Testis (tissue), 3 donors: ENCODE measurements around the gene CALCOCO2. TPM values are rescaled to one million over a fixed set of nuclear protein-coding genes. Genes with fewer than 3 reads are reported as not detected.

Source experiments
- DNase-seq: peaks from one replicate; pipeline ENCODE4 v3.0.0-alpha.2; 2019
- H3K27ac ChIP-seq, 2 donors: fragments of 200-600 bp; sonication (generic); one replicate each; pipeline ENCODE4 v1.5.1; 2019
- H3K27me3 ChIP-seq: fragments of 200-600 bp; sonication (generic); one replicate; pipeline ENCODE4 v1.5.1; 2019
- H3K36me3 ChIP-seq: fragments of 200-600 bp; sonication (generic); one replicate; pipeline ENCODE4 v1.5.1; 2017; ENCODE audit warnings: low read depth; ENCODE audit errors: missing control alignments
- H3K4me1 ChIP-seq: fragments of 200-600 bp; sonication (generic); one replicate; pipeline ENCODE4 v1.5.1; 2019
- H3K4me3 ChIP-seq, 2 donors: fragments of 200-600 bp; sonication (generic); one replicate each; pipeline ENCODE4 v1.5.1; 2017 to 2019
- H3K9me3 ChIP-seq: fragments of 200-600 bp; sonication (generic); one replicate; pipeline ENCODE4 v1.5.1; 2017
- POLR2A ChIP-seq: fragments of 450-650 bp; IDR thresholded peaks from one replicate; pipeline ENCODE4 v1.6.1; 2017; ENCODE audit warnings: antibody characterized with exemption, mild to moderate bottlenecking, moderate library complexity
- WGBS, 2 donors: methylation state at CpG; one replicate each; pipeline ENCODE4 v1.1.5; 2018; 5-methylcytosine and 5-hydroxymethylcytosine counted together
- intact Hi-C: fragments of 100-400 bp; cut with DNase I; formaldehyde crosslinking; loops from one replicate; pipeline ENCODE4 v1.15.1; 2023; ENCODE audit warnings: low total_unique reads
- polyA plus RNA-seq: library from polyadenylated mRNA; stranded (reverse); fragments of 350-450 nt; fragmentation: Illumina TruSeq; extraction: RNeasy Lipid Tissue Mini Kit (QIAGEN cat#74804); gene quantifications from one replicate; pipeline ENCODE4 v1.2.3, GENCODE V29; 2014; ENCODE audit warnings: low read depth, low replicate concordance; ENCODE audit not compliant: insufficient read depth
- total RNA-seq, 2 donors: library from RNA; depleted of rRNA; stranded (reverse); fragments of >200 nt; gene quantifications; one replicate each; pipeline ENCODE4 v1.2.3, GENCODE V29; 2016
- TF ChIP-seq, protein P1 (sequence below), 3 experiments: fragments of 450-650 bp in 2 of 3; fragments of 200-600 bp in 1 of 3; sonication (generic) in 1 of 3; IDR thresholded peaks; one replicate each; pipeline ENCODE4 v1.5.1; 2016 to 2019; ENCODE audit warnings: antibody characterized with exemption in 3 of 3, mild to moderate bottlenecking in 2 of 3, moderate library complexity in 1 of 3

The CALCOCO2 gene
- total and polyA plus RNA-seq, 3 donors from 2014 or later: 117 to 351 (median 153) TPM

- WGBS, 2 donors: 37 to 42% methylated on average over 7 of the region's 7 CpGs
- Histone ChIP-seq H3K27me3 (no peaks in the 10 kb centered on the region), H3K9me3 (no peaks in the 10 kb centered on the region), H3K27ac (no peak overlapping the region), H3K4me3 (no peak overlapping the region), H3K36me3 (no peaks in the 10 kb centered on the region), H3K4me1 (no peaks in the 10 kb centered on the region)
- DNase-seq: peak; percentile 61
- intact Hi-C loops: no loop called here
- no peak for TF ChIP-seq POLR2A
- TF ChIP-seq, protein P1, sequence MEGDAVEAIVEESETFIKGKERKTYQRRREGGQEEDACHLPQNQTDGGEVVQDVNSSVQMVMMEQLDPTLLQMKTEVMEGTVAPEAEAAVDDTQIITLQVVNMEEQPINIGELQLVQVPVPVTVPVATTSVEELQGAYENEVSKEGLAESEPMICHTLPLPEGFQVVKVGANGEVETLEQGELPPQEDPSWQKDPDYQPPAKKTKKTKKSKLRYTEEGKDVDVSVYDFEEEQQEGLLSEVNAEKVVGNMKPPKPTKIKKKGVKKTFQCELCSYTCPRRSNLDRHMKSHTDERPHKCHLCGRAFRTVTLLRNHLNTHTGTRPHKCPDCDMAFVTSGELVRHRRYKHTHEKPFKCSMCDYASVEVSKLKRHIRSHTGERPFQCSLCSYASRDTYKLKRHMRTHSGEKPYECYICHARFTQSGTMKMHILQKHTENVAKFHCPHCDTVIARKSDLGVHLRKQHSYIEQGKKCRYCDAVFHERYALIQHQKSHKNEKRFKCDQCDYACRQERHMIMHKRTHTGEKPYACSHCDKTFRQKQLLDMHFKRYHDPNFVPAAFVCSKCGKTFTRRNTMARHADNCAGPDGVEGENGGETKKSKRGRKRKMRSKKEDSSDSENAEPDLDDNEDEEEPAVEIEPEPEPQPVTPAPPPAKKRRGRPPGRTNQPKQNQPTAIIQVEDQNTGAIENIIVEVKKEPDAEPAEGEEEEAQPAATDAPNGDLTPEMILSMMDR (IDR thresholded peaks at IDR 0.05): peak; percentile 60 to 79 (median 72)
These were observed 16.3 kb upstream of the CALCOCO2 start for GRCh38 chr17:48814504-48814903.

DNA sequence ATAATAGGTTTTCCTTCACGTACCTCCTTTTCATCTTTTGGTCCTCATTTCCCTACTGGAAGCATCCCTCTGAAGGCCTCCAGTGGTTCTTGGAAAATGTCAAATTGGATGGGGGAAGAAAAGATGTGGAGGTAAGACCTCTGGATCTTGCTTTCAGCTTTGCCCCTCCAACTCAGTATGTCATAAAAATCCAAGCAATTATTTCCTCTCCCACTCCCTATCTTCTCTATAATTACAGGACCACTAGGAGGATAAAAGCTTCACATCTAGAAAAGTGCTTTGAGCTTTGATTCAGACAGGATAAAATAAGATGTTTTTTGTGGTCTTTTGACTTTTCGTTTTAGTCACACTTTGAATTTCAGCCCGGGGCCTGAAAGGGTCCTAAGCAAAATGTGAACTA is 15.5 kb upstream of the CALCOCO2 start:
- Histone ChIP-seq H3K27me3 (no peaks in the 10 kb centered on the region), H3K27ac (no peak overlapping the region), H3K9me3 (no peaks in the 10 kb centered on the region), H3K36me3 (no peaks in the 10 kb centered on the region), H3K4me1 (no peaks in the 10 kb centered on the region), H3K4me3 (no peak overlapping the region)
- DNase-seq: no peak
- no peak for TF ChIP-seq POLR2A
- TF ChIP-seq, protein P1 (IDR thresholded peaks at IDR 0.05): no peak
- 75 to 77% methylated on average over 3 of the region's 3 CpGs for WGBS, 2 donors
- intact Hi-C loops: no loop called here

DNA sequence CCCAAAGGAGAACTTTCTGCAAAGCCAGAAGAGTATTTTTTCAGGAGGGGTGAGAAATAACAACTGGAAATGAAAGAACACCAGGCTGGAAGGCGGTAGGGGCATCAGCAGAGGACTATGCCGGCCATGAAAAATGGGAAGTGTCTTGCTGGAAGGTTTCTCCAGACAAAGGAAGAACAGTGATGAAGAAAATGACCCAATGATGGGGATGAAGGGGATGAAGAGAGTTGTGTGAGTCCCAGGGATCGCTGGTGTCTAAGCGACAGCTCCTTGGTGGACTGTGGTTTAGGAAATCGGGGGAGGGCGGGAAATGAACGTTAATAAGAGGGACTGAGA is 14.4 kb upstream of the CALCOCO2 start:
- intact Hi-C loops: no loop called here
- Histone ChIP-seq H3K4me1 (no peaks in the 10 kb centered on the region), H3K36me3 (no peaks in the 10 kb centered on the region), H3K9me3 (no peaks in the 10 kb centered on the region), H3K27me3 (no peaks in the 10 kb centered on the region), H3K27ac (no peak overlapping the region), H3K4me3 (peak overlapping the region; percentile 42 to 57)
- DNase-seq: no peak
- TF ChIP-seq, protein P1 (IDR thresholded peaks at IDR 0.05): no peak
- TF ChIP-seq POLR2A: no peak
- 7 to 8% methylated on average over 7 of the region's 7 CpGs for WGBS, 2 donors

GRCh38 chr17:48816774-48817590 is 13.9 kb upstream of the CALCOCO2 start, which contains the start of gene TTLL6:
TTLL6 (minus strand) TSS chr17:48817229; CDS start chr17:48817072, 157 bp downstream.
- H3K4me1 ChIP-seq: no peaks in the 10 kb centered on the region
- TF ChIP-seq, protein P1 (IDR thresholded peaks at IDR 0.05): peak in 1 of 3 experiments; percentile 3
- TF ChIP-seq POLR2A: no peak
- no peak within 1 kb of the TSS for H3K27ac ChIP-seq
- DNase-seq: peak; percentile 88
- no peaks in the 10 kb centered on the region for H3K36me3 ChIP-seq
- 2 to 4% methylated on average over 23 to 46 of the region's 64 CpGs for WGBS, 2 donors
- no peaks in the 10 kb centered on the region for H3K27me3 ChIP-seq
- peak within 1 kb of the TSS; percentile 42 to 57 for H3K4me3 ChIP-seq
- no peaks in the 10 kb centered on the region for H3K9me3 ChIP-seq
- intact Hi-C loops: no loop called here

GRCh38 chr17:48818361-48818841 is 12.4 kb upstream of the CALCOCO2 start:
- Histone ChIP-seq H3K36me3 (no peaks in the 10 kb centered on the region), H3K4me3 (no peak overlapping the region), H3K9me3 (no peaks in the 10 kb centered on the region), H3K27me3 (no peaks in the 10 kb centered on the region), H3K4me1 (no peaks in the 10 kb centered on the region), H3K27ac (no peak overlapping the region)
- TF ChIP-seq, protein P1 (IDR thresholded peaks at IDR 0.05): no peak
- TF ChIP-seq POLR2A: no peak
- WGBS, 2 donors: 62 to 66% methylated on average over 9 of the region's 9 CpGs
- intact Hi-C loops: no loop called here
- no peak for DNase-seq
